Sigmoid colon (tissue), 3 donors: ENCODE data around the gene SNX32.

Source experiments
- CTCF ChIP-seq, 4 experiments: fragments of 450-650 bp in 3 of 4; fragments of 200-600 bp in 1 of 4; IDR thresholded peaks; one replicate each; pipeline ENCODE4 v1.5.1; 2016 to 2019; ENCODE audit warnings: antibody characterized with exemption in 4 of 4, mild to moderate bottlenecking in 3 of 4, moderate library complexity in 2 of 4
- POLR2A ChIP-seq, 2 donors: fragments of 450-650 bp; IDR thresholded peaks; one replicate each; pipeline ENCODE4 v1.6.1; 2016; ENCODE audit warnings: antibody characterized with exemption in 2 of 2, mild to moderate bottlenecking in 2 of 2, moderate library complexity in 2 of 2

DNA sequence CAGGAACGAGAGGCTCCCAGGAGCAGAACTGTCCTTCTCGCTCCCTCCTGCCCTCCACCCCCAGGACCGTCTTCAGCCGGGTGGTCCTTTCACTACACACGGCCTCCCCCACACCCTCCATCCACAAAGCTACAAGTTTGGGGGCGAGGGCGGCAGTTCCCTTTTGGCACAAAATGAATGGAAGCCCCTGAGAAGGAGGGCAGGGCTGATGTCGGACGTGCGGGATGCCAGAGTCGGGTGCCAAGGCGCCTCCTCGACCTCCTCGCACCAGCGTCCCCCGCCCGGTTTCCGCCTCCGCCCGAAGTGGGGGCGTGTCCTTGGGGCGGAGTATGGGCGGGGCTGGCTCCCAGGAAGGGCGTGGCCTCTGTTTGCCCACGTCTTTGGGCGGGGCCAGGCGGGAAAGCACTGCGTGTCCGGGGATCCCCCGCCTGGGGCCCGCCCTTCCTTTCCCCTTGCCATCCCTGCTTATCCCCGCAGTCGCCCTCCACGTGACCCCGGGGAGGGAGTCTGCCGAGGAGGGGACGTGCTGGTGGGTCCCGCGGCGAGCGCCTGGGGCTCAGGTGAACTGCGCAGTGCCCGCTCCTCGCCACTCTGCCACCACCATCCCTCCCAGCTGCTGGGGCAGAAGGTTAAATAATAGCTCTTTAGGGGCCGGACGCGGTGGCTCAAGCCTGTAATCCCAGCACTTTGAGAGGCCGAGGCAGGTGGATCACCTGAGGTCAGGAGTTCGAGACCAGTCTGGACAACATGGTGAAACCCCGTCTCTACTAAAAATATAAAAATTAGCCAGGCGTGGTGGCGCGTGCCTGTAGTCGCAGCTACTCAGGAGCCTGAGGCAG, 39.8 kb downstream of the SNX32 start:
- no peak for TF ChIP-seq CTCF (IDR thresholded peaks at IDR 0.05)
- peak; percentile 88 to 92 for TF ChIP-seq POLR2A (IDR thresholded peaks at IDR 0.05)
